Epithelial cell of prostate (primary cell): ENCODE data around the gene ACSS3.
"Not testable (repeated sequence)": the region's sequence is repeated elsewhere in the genome, so short reads cannot be mapped to it uniquely, and the experiment has no call there.

Source experiments
- DNase-seq: peaks from one replicate; pipeline ENCODE4 v3.0.0-alpha.2; 2011; ENCODE audit warnings: low read depth, low spot score
- H3K27ac ChIP-seq: fragments of 450-650 bp; 2 replicates; pipeline ENCODE4 v1.5.1; 2017; ENCODE audit warnings: mild to moderate bottlenecking

ACSS3 gene

GRCh38 chr12:81077686-81078441 is at the start of gene ACSS3:
Gene ACSS3 (plus strand): TSS chr12:81078079. CDS start chr12:81078121, 42 bp downstream.
- H3K27ac ChIP-seq, result peak within 1 kb of the TSS; percentile 44

GRCh38 chr12:81034926-81035325 is 43.0 kb upstream of the ACSS3 start:
- no peak for DNase-seq
- H3K27ac ChIP-seq, result no peak overlapping the region

More at GRCh38 chr12:81077686-81078441, at the start of gene ACSS3:
- no peak for DNase-seq

GRCh38 chr12:81039231-81039630 is 38.6 kb upstream of the ACSS3 start:
- H3K27ac ChIP-seq, result no peak overlapping the region
- no peak for DNase-seq

- no peak for DNase-seq
- no peak overlapping the region for H3K27ac ChIP-seq
These were observed 33.7 kb upstream of the ACSS3 start for GRCh38 chr12:81043979-81044740.

GRCh38 chr12:81064971-81065370 is 12.9 kb upstream of the ACSS3 start:
- DNase-seq, H3K27ac ChIP-seq: not testable (repeated sequence)

- DNase-seq, result no peak
- no peak overlapping the region for H3K27ac ChIP-seq
These were observed 7.0 kb upstream of the ACSS3 start for GRCh38 chr12:81070846-81071245.

- no peak for DNase-seq
- H3K27ac ChIP-seq, result no peak overlapping the region
These were observed 2.3 kb upstream of the ACSS3 start for GRCh38 chr12:81075539-81075938.

- no peak for DNase-seq
- no peak overlapping the region for H3K27ac ChIP-seq
These were observed 572 bp upstream of the ACSS3 start for GRCh38 chr12:81077329-81077685.

- peak overlapping the region; percentile 44 for H3K27ac ChIP-seq
- peak; percentile 2 for DNase-seq
These were observed 754 bp downstream of the ACSS3 start for GRCh38 chr12:81078469-81079196.

- DNase-seq, result no peak
- H3K27ac ChIP-seq, result peak overlapping the region; percentile 44
These were observed 1.6 kb downstream of the ACSS3 start for GRCh38 chr12:81079280-81080076.

GRCh38 chr12:81080431-81080983 is 2.6 kb downstream of the ACSS3 start:
- DNase-seq, result no peak
- peak overlapping the region; percentile 44 for H3K27ac ChIP-seq

- H3K27ac ChIP-seq, result no peak overlapping the region
- DNase-seq, result no peak
These were observed 3.8 kb downstream of the ACSS3 start for GRCh38 chr12:81081726-81082125.

GRCh38 chr12:81083018-81083417 is 5.1 kb downstream of the ACSS3 start:
- no peak overlapping the region for H3K27ac ChIP-seq
- no peak for DNase-seq

- DNase-seq, result no peak
These were observed 6.1 kb downstream of the ACSS3 start for GRCh38 chr12:81083906-81084513.

GRCh38 chr12:81084811-81085350 is 7.0 kb downstream of the ACSS3 start:
- DNase-seq, result no peak
- no peak overlapping the region for H3K27ac ChIP-seq

More at GRCh38 chr12:81083906-81084513, 6.1 kb downstream of the ACSS3 start:
- H3K27ac ChIP-seq, result no peak overlapping the region

- no peak for DNase-seq
- H3K27ac ChIP-seq, result no peak overlapping the region
These were observed 8.0 kb downstream of the ACSS3 start for GRCh38 chr12:81085832-81086231.

GRCh38 chr12:81086342-81086741 is 8.5 kb downstream of the ACSS3 start:
- no peak overlapping the region for H3K27ac ChIP-seq
- DNase-seq, result no peak

GRCh38 chr12:81088221-81088620 is 10.3 kb downstream of the ACSS3 start:
- DNase-seq, result no peak

GRCh38 chr12:81089412-81089811 is 11.5 kb downstream of the ACSS3 start:
- no peak for DNase-seq

More at GRCh38 chr12:81088221-81088620, 10.3 kb downstream of the ACSS3 start:
- no peak overlapping the region for H3K27ac ChIP-seq

More at GRCh38 chr12:81089412-81089811, 11.5 kb downstream of the ACSS3 start:
- no peak overlapping the region for H3K27ac ChIP-seq
